PFSK-1 (cell line): ENCODE results near the gene GPX2. TPM values are rescaled to one million over a fixed set of nuclear protein-coding genes. Genes with fewer than 3 reads are reported as not detected.

Source experiments
- FOXP2 ChIP-seq: optimal IDR thresholded peaks from 2 replicates; pipeline ENCODE3; 2011; ENCODE audit warnings: borderline replicate concordance, control low read depth, inconsistent platforms; ENCODE audit not compliant: insufficient read depth; ENCODE audit errors: extremely low read length, extremely low read depth
- POLR2AphosphoS5 ChIP-seq: IDR thresholded peaks from 2 replicates; pipeline ENCODE4 v1.6.1; 2012; ENCODE audit warnings: low read depth, mild to moderate bottlenecking, control low read depth, low read length, moderate library complexity
- SIN3A ChIP-seq: IDR thresholded peaks from 2 replicates; pipeline ENCODE4 v1.6.1; 2012; ENCODE audit warnings: mild to moderate bottlenecking, low read length, moderate library complexity, borderline replicate concordance; ENCODE audit not compliant: insufficient read depth
- TAF1 ChIP-seq: IDR thresholded peaks from 2 replicates; pipeline ENCODE4 v1.6.1; 2012; ENCODE audit warnings: low read length, control low read depth, borderline replicate concordance; ENCODE audit not compliant: insufficient read depth
- polyA plus RNA-seq: library from polyadenylated mRNA; unstranded; fragments of >200 nt; gene quantifications from one replicate; pipeline ENCODE4 v1.2.1, GENCODE V29; 2012; ENCODE audit warnings: low read depth, missing spikeins; ENCODE audit not compliant: insufficient read length
- TF ChIP-seq, protein P1 (sequence below), 2 experiments: IDR thresholded peaks; 2 replicates each; pipeline versions ENCODE4 v1.6.1 to v1.8.0; 2011 to 2012; ENCODE audit warnings: low read depth in 2 of 2, low read length in 2 of 2, control low read depth in 1 of 2, inconsistent platforms in 1 of 2, mild to moderate bottlenecking in 1 of 2, moderate library complexity in 1 of 2; ENCODE audit not compliant: insufficient read depth in 1 of 2

GPX2 gene
- not detected for polyA plus RNA-seq

DNA sequence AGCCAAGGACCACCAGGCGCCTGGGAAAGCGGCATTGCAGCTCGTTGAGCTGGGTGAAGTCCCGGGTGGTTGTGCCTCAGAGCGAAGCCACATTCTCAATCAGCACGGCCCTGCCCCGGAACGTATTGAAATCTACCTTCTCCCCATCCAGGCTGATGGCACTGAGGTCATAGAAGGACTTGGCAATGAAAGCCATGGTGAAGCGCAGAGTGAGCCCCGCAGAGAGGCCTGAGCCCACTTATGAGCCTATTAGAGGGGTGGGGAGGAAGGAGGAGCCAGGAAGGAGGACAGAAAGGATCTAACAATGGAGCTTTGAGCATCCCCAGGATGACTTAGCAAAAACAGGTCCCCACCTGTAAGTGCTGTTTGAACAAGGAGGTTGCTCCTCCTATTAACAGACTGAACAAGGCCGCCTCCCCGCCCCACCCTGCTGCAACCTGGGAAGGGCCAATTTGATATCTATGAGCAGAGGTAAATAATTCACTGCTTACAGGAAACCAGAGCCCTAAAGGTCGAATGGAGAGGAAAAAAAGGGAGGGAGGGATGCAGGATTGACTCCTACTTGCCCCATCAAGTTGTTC lies at the start of gene GPX2:
Gene GPX2, minus strand, starts transcription at position 215 of the 581 bp plus-strand sequence. Its CDS starts 19 bp downstream, at position 196.
- TF ChIP-seq, protein P1, sequence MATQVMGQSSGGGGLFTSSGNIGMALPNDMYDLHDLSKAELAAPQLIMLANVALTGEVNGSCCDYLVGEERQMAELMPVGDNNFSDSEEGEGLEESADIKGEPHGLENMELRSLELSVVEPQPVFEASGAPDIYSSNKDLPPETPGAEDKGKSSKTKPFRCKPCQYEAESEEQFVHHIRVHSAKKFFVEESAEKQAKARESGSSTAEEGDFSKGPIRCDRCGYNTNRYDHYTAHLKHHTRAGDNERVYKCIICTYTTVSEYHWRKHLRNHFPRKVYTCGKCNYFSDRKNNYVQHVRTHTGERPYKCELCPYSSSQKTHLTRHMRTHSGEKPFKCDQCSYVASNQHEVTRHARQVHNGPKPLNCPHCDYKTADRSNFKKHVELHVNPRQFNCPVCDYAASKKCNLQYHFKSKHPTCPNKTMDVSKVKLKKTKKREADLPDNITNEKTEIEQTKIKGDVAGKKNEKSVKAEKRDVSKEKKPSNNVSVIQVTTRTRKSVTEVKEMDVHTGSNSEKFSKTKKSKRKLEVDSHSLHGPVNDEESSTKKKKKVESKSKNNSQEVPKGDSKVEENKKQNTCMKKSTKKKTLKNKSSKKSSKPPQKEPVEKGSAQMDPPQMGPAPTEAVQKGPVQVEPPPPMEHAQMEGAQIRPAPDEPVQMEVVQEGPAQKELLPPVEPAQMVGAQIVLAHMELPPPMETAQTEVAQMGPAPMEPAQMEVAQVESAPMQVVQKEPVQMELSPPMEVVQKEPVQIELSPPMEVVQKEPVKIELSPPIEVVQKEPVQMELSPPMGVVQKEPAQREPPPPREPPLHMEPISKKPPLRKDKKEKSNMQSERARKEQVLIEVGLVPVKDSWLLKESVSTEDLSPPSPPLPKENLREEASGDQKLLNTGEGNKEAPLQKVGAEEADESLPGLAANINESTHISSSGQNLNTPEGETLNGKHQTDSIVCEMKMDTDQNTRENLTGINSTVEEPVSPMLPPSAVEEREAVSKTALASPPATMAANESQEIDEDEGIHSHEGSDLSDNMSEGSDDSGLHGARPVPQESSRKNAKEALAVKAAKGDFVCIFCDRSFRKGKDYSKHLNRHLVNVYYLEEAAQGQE (IDR thresholded peaks at IDR 0.05; ENCODE audit: insufficient read depth in 1 of 2, low read depth in 2 of 2, low read length in 2 of 2) = no peak
- TF ChIP-seq POLR2AphosphoS5 (no peak), TAF1 (no peak), FOXP2 (no peak), SIN3A (no peak)

DNA sequence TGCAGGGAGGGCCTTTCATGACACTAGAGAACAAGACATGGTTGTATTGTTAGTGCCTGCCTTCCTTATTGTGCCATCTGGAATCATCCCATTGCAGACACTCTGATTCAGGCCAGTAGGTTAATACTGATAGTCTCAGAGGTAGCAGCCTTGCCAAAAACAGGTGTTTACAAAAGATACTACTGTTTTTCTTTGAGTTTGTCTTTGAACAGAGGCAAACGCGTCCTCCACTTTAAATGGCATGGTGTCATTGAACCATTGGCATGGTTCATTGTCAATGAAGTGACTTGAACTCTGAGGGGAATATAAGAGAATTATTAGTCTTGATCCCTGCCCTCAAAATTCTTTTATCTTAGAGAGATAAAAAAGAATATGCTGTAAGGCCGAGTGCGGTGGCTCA lies 48.4 kb upstream of the GPX2 start:
- TF ChIP-seq FOXP2 (no peak), POLR2AphosphoS5 (no peak), SIN3A (no peak), TAF1 (no peak)
- TF ChIP-seq, protein P1 (IDR thresholded peaks at IDR 0.05; ENCODE audit: insufficient read depth in 1 of 2, low read depth in 2 of 2, low read length in 2 of 2) = no peak

DNA sequence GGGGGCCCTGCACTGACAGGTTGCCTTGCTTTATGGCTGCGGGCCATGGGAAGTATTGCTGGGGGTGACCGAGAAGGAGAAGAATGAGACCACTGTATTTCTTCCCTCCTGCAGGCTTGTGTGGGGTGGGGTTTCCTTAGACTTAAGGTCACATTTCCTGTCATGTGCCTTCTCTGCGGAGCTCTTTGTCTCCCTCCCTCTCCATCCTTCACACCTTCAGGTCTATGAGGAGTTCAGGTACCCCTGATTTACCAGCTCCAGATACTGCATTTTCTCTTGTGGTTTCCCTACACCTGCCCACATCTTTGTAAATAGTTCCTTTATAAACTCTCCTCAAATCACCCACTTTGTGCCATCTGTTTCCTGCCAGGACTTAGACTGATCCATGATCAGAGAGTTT lies 47.8 kb upstream of the GPX2 start:
- no peak for TF ChIP-seq POLR2AphosphoS5
- TF ChIP-seq FOXP2 = no peak
- TF ChIP-seq SIN3A = no peak
- no peak for TF ChIP-seq TAF1
- TF ChIP-seq, protein P1 (IDR thresholded peaks at IDR 0.05; ENCODE audit: insufficient read depth in 1 of 2, low read depth in 2 of 2, low read length in 2 of 2) = no peak

DNA sequence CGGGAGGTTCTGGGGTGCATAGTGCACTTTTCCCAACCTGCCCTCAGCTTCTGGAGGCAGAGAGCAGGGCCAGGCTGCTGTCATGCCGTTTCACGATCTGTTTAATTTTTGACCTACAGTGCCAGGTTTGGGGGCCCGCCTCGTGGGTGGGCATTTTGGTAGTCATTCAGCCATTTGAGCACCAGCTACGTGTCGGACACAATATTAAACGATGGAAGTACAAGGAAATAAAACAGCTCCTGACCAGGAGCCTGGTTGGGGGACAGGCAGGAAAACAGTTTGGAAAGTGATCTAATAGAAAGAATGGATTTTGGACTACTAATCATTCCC lies 44.9 kb upstream of the GPX2 start:
- TF ChIP-seq, protein P1 (IDR thresholded peaks at IDR 0.05; ENCODE audit: insufficient read depth in 1 of 2, low read depth in 2 of 2, low read length in 2 of 2) = no peak
- TF ChIP-seq FOXP2 (no peak), SIN3A (no peak), POLR2AphosphoS5 (no peak), TAF1 (no peak)
